ENCODE measurements around the gene TMEM43. TPM values are rescaled to one million over a fixed set of nuclear protein-coding genes. Genes with fewer than 3 reads are reported as not detected.
A peak's percentile ranks its signal among the peaks of the same experiment; 100 is the strongest.

TMEM43 gene
- total RNA-seq, 1 donor from 2014 or later: 67.7 TPM

DNA sequence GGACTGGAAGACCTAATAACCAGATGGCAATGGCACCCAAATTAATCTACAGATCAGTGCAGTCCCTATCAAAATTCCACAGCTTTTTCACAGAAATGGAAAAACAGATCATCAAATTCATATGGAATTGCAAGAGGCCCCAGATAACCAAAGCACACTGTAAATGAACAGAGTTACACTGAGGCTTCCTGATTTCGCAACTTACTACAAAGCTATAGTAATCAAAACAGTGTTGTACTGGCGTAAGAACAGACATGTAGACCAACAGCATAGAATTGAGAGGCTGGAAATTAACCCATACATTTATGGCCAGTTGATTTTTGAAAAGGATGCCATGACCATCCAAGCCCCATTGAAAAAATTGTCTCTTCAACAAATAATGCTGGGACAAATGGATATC, 37.3 kb downstream of the TMEM43 start:
- ATAC-seq (no peak), DNase-seq (ENCODE audit: low spot score) (no peak)
- intact Hi-C loops (cut with DNase I): no loop called here

DNA sequence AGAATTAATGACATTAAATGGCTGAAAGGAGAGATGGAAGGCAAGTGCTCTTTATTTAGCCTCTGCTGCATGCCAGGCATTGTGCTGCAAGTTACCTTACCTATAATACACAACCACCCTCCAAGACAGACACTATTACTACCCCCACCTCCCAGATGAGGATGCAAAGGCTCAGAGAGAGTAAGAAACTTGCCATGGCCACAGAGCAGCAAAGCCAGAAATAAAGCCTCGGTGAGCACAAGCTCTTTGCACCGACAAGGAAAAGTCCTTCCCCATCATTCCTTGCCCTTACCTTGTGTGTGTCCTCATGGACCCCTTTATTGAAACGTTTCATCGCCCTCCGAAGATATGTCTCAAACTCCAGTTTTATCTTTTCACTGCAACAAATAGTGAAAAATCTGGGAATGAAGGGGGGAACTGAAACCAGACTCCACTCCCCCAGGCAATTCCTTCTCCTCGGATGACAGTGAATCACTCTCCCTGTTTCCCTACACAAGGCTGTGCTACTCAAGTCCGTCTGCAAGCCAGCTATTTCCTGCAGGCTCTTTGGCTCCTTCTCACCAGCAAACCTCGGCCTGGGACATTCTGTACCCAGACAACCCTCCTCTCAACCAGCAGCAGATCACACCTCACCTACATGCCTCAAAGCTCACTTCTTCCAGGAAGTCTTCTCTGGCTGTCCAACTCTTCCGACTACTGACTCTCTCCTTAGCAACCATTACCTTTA, 42.2 kb downstream of the TMEM43 start:
- intact Hi-C loops (cut with DNase I): no loop called here
- DNase-seq (ENCODE audit: low spot score) (no peak), ATAC-seq (no peak)

DNA sequence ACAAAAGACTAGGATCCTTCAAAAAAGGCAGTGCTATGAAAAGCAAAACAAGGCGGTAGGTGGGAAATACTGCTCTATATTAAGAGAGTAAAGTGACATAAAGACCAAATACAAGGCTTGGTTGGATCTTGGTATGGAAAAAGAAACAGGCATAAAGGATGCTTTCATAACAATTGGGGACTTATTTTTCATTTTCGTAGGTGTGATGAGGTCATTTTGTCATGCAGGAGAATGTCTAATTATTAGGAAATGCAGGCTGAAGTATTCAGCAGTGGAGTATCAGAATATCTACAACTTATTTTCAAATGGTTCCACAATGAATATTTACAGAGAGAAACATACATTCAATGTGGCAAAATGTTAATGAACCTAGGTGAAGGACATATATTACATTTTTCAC, 44.6 kb downstream of the TMEM43 start:
- ATAC-seq (no peak), DNase-seq (ENCODE audit: low spot score) (no peak)
- intact Hi-C loops (cut with DNase I): no loop called here

DNA sequence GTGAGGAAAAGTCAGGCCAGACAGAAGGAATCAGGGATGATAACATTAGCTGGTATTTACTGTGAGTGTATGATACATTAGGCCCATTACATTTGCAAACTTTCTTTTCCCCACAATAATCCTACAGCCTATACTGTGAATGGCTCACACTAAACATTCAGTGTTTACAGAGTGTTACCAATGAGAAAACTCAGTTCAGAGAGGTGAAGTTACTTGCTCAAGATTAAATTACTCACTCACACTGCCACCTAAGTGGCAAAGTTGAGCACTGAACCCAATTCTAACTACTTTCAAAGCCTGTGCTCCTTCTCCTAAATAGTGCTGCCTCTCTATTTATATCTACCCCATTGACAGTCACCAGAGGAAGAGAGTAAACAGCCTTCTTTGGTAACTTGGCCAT, 45.0 kb downstream of the TMEM43 start:
- DNase-seq (ENCODE audit: low spot score) (no peak), ATAC-seq (no peak)
- intact Hi-C loops (cut with DNase I): no loop called here

DNA sequence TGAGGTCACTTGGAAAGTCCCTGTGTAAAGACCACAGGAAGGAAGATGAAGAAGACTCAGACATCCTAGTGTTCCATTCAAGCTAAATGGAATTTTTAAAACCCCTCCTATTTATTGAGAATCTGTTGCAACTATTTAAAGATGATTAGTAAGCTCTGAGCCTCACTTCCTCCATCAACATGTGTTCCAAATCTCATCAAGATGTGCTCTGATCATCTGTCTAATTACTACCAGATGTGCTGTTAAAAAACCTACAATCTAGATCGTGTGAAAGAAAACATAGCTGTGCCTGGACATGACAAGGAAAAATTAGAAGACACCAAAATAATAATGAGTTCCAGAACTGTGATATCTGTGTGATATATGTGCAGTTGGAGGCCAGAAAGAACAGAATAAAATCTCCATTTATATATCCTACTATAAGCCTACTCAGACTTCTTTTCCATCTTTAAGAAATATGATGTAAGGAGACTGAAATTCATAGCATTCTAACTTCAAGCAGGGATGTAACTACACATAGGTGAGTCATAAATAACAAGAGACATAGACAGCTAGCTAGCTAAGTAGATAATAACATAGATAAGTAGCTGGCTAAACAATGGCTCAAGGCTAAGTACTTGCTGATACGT, 45.8 kb downstream of the TMEM43 start:
- DNase-seq (ENCODE audit: low spot score) (no peak), ATAC-seq (no peak)
- intact Hi-C loops (cut with DNase I): no loop called here

DNA sequence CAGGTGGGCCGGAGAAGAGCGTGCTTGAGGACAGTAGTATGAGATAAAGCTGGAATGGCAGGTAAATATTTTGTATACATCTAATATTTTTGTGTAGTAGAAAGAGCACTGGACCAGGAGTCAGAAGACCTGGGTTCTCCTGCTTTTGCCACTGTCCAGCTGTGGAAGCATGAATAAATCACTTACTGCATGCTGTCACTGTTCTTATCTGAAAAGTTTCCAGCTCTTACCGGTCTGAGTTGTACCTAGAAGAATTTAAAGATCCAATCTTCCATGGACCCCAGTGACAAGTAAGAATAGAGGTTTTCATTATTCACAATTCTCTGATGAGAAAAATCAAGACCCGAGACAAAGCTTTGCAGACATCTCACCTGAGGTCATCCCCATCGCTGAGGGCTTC, 47.6 kb downstream of the TMEM43 start:
- intact Hi-C loops (cut with DNase I): no loop called here
- DNase-seq (ENCODE audit: low spot score): no peak
- no peak for ATAC-seq

DNA sequence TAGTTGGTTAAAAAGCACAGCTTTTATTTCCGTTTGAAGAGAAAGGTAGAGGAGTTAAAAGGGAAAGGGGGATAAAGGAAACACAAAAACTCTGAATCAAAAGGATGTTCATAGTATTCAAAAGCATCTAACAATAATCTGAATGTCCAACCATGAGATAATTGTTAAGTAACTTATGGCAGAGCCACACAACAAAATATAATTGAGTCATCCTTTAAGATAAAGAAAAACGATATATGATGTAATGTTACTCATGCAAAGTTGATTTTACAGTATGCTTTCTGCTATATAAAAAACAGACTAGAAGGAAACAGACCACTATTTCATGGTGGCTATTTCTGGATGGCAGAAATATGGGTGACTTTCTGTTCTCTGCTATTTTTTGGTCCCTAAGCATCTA, 49.6 kb downstream of the TMEM43 start:
- no peak for ATAC-seq
- DNase-seq (ENCODE audit: low spot score): no peak
- intact Hi-C loops (cut with DNase I): no loop called here

DNA sequence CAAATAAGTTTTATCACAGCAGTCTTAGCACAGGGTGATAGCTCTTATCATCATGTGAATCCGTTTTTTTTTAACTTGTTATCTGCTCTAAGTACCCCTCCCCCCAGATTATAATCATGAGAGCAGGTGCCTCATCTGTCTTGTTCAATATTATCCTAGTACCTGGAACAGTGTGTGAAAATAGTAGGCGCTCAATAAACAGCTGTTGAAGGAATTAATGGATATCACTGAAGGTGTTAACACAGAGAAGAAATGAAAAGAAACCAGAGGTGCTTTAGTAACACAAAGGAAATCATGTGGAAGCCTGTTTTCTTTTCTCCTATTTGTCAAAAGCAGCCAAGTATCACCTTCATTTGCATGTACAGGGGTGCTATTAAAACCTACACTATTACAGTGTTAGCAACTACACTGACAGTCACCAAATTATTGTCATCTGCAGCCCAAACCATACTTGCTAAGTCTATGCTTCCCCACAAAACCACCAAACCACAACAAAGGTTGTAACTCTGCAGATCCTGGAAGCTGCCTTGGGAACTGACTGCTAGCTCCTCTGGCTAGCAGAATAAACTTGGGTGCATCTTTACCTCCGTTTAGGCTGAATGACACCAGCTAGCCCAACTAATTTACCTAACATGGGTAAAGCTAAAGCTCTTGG, 50.7 kb downstream of the TMEM43 start:
- ATAC-seq: no peak
- DNase-seq (ENCODE audit: low spot score): no peak
- intact Hi-C loops (cut with DNase I): no loop called here

DNA sequence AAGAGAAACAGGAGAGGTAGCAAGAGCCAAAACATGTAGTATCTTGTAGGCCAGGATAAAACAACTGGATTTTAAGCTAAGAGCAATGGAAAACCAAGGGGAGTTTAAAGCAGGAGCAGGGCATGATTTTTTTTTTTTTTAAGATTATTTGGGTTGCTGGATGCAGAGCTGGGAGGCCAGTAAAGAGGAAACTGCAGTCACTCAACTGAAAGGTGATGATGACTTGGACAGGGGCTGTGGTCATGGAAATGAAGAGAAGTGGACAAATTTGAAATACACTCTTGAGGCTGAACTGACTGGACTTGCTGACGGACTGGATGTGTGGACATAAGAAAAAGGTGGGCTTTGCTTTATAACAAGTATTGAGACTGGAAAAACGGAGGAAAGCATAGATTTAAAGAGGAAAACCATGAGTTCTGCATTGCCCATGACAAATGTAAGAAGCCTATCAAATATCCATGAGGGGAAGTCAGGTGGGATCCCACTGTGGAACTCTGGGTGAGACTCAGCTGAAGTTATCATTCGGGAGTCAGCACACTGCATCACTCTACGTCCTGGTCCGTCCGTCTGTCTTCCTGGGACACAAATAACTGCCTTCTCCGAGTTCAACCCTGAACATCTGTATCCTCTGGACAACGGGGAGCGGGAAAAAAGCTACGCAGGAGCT, 52.9 kb downstream of the TMEM43 start:
- ATAC-seq (peak; percentile 22), DNase-seq (ENCODE audit: low spot score) (no peak)
- intact Hi-C loops (cut with DNase I): no loop called here

DNA sequence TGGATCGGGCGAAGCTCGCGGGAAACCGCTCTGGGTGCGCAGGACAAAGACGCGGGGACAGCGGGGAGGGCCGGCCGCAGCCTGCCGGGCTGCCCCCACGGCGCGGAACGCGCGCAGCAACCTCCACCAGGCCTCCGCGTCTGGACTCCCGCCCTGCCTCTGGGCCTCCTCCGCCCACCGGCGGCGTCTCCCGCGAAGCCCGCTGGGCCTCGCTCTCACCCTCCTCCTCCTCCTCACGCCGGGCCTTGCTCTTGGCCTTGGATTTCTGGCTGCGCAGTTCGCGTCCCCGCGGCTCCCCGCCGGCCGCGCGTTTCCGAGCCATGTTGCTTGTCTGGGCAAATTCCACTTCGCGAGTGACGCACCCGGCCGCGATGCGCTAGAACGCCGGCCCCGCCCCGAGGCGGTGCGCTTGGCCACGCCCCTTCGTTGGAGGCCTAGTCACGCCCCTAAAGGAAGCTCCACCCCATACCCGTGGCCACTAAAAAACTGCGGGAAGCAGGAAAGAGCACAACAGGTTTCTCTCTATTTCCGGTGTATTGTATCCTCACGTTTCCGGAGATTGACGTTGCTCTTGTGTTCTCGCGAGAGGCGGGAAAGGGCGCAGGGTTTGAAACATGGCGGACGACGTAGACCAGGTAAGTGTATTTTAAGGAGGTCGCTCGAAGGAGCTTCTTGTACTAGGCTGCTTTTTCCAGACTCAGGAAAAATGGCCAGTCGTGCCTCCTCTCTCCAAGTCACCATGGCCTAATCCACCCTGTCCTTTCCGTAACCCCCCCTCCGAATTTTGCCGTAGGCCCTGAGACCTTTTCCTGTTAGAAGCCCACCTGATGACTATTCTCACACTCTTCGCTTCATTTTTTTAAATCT, 53.6 kb downstream of the TMEM43 start, which contains the start of the genes LSM3 and XPC:
TSS of gene LSM3 (plus strand) at position 571 of the 867 bp plus-strand sequence. CDS start at position 615, 44 bp downstream.
TSS of gene XPC (minus strand) at position 355 of the 867 bp plus-strand sequence. CDS start at position 322, 33 bp downstream.
- DNase-seq (ENCODE audit: low spot score) (peak; percentile 98), ATAC-seq (peak; percentile 100)
- intact Hi-C loops (cut with DNase I): no loop called here

DNA sequence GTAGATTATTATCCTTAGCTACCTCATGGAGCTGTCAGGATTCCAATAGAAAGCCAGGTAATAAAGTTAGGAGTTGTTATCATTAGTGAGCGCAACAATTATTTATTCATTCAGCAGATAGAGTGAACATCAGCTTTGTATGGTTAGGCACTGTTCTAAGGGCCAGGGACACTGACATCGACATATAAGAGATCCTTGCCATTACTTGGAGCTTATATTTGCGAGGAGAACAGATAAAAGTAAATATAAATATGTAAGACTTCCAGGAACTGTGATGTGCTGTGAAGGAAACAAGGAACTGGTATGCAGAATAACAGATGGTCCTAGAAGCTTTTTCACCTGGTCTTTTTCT, 54.2 kb downstream of the TMEM43 start:
- intact Hi-C loops (cut with DNase I): no loop called here
- DNase-seq (ENCODE audit: low spot score): no peak
- no peak for ATAC-seq

DNA sequence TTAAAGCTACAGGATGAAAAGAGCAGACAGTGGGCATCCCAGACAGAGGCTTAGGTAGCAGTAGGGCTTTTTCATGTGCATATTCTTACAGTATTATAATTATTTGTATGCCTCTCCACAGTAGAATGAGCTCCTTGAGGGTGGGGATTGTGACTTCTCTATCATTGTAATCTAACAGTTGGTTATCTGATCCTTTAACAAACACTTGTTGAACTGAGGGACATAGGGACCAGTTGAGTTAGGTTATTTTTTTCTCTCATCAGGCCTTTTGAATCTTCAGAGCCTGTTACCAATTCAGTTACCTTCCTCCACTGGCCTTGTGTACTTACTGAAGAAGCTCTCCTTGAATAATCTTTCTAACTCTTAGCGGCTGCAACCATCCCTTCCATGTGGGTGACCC, 54.9 kb downstream of the TMEM43 start:
- intact Hi-C loops (cut with DNase I): no loop called here
- DNase-seq (ENCODE audit: low spot score) (no peak), ATAC-seq (no peak)

DNA sequence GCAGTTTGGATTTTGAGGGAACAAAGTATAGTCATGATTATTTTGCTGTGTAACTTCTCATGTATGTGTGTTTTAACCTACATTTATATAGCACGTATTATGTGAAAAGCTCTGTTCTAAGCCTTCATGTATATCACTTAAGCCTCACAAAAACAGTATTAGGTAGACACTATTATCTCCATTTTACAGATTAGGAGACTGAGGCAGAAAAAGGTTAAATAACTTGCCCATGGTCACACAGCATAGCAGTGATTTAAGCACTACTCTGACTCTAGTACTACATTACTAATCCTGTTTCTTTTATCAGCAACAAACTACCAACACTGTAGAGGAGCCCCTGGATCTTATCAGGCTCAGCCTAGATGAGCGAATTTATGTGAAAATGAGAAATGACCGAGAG, 56.4 kb downstream of the TMEM43 start:
- DNase-seq (ENCODE audit: low spot score) (no peak), ATAC-seq (no peak)
- intact Hi-C loops (cut with DNase I): no loop called here

DNA sequence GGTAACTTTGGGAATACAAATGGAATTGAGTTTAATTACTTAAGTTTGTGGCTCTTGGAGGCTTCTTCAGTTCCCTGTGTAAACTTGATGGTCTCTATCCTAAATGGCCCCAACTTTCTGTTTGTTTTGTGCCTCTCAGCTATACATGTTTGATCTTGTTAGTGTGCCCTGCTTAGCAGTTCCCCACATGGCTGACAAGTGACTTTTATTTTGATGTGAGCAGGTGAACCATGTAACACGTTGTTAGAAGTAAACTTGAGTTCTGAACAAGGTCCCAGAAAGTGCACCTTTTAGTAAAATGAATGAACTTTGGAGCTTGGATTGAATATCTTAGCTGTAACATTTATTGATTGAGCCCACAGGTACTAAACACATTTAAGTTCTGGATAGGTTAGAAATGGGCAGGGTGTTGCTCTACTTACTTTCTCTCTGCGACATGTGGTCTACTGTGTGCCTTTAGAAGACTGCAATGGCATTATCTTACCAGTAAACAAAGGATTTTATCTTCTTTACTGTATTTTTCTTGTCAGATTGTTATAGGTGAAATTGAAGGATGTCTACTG, 58.2 kb downstream of the TMEM43 start:
- ATAC-seq: no peak
- intact Hi-C loops (cut with DNase I): no loop called here

DNA sequence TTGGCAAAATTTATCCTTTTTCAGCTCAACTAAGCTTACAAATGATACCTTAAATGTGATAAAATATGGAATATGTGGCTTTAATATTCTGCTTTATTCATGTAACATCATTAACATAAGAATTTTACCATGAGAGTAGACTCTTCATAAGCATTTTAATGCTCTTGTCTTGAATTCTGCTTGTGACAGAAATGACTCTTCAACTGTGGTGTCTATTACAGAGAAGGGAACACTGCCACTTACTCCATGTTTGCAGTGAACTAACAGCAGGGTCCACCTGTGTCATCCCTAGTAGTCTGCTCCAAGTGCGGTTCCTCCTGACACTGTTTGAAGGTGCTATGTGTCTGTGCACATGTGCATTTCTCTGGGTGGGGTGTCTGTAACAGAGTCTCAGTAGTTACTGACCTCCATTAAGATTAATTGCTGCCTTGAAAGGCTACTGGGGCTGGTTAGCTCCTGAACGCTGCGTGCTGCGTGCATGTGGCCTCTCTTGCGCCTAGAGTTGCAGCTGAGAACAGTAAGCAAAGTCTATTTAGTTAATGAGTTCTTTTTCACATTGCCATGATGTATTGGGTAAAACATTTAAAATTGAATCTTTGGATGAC, 62.1 kb downstream of the TMEM43 start:
- DNase-seq (ENCODE audit: low spot score): no peak
- no peak for ATAC-seq
- intact Hi-C loops (cut with DNase I): no loop called here

More for the DNA sequence above, 58.2 kb downstream of the TMEM43 start:
- no peak for DNase-seq (ENCODE audit: low spot score)

DNA sequence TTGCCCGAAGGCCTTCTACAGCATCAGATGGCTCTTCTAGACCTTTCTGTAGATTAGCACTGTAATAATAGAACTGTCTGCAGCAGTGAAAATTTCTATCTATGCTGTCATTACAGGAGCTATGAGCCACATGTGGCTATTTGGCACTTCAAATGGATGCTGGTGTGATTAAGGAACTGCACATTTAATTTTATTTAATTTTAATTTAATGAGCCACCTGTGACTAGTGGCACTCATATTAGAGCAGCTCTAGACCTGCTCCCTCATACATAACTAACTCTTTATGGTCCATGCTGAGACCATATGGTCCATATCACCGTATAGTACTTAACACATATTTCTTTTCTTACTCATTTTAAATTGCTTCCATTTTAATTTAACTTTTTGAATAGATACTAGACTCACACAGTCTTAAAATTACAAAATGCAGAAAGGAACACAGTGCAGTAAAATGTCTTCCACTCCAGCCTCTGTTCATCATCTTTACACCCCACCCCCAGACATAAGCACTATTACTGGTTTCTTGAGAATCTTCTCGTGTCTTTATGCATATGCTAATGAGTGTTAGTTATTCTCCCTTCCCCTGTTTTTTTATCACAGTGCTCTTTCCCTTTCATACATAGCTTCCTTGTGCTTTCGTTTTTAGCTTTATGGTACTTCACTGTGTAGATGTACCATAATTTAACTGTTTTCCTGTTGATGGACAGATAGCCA, 63.3 kb downstream of the TMEM43 start:
- no peak for ATAC-seq
- intact Hi-C loops (cut with DNase I): no loop called here
- DNase-seq (ENCODE audit: low spot score): no peak
